ENCODE results near the gene TAF3. TPM values are rescaled to one million over a fixed set of nuclear protein-coding genes. Genes with fewer than 3 reads are reported as not detected.

Gene TAF3
- total and polyA plus RNA-seq, 7 donors: 3.0 to 12.2 (median 5.2) TPM

GRCh38 chr10:7787150-7787856, 31.0 kb upstream of the TAF3 start:
- H3K4me1 ChIP-seq: peaks cover 0 to 57% (median 43%) of the 10 kb centered on the region in 4 donors

DNA sequence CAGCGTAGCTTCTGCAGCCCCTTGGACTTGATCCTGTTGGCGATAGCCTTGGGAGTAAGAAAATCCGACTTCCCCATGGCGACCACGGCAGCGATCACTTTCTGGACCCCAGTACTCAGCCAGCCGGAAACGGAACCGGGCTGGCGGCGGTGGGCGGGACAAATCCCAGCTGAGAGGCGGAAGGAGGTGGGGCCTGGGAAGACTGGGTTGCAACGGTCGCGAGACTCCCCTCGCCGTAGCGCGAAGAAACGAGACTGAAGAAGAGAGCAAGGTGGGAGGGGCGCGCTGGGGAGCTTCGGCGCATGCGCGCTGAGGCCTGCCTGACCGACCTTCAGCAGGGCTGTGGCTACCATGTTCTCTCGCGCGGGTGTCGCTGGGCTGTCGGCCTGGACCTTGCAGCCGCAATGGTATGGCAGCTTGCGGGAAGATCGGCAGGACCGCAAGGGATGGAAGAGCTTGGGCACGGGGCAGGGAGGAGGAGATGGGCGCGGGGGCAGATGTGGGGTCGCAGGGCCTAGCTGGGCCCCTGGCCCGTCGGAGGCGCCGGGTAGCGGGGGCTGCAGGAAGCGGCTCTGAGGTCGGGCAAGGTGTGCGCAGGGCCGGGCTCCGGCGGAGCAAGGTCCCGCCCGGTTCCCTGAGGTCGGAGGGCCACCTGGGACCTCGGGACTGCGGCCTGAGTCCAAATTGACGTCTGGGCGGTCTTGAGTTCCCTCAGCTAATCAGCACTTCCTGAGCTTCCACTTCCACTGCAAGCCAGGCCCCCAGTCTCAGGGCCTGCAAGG, 30.3 kb upstream of the TAF3 start, which contains the start of the genes ATP5F1C and KIN:
Gene ATP5F1C, plus strand, starts transcription at position 321 of the 782 bp plus-strand sequence. Its CDS starts 31 bp downstream, at position 352.
Gene KIN, minus strand, starts transcription at position 137 of the 782 bp plus-strand sequence. Its CDS starts 60 bp downstream, at position 77.
- Histone ChIP-seq H3K27ac (peak within 1 kb of the TSS; percentile 87 to 91 (median 88)), H3K4me3 (peak within 1 kb of the TSS; percentile 83 to 94 (median 91)), H3K36me3 (no peaks in the 10 kb centered on the region), H3K9me3 (no peaks in the 10 kb centered on the region), H3K4me1 (peaks cover 0 to 64% (median 48%) of the 10 kb centered on the region in 4 donors), H3K27me3 (no peaks in the 10 kb centered on the region)
- WGBS, 2 donors: 0% methylated on average over 59 of the region's 59 CpGs
- intact Hi-C loops (cut with DNase I): loop anchor here (2.0 to 10.0 kb wide), 4 partner anchors 31 to 1893 kb away; partner anchors contain the start of genes FBH1 and TAF3
- DNase-seq: peak; percentile 98
- TF ChIP-seq CTCF (IDR thresholded peaks at IDR 0.05): no peak
- TF ChIP-seq EP300 (IDR thresholded peaks at IDR 0.05): no peak
- peak; percentile 76 to 84 for TF ChIP-seq POLR2A (IDR thresholded peaks at IDR 0.05)
- TF ChIP-seq POLR2AphosphoS5 (IDR thresholded peaks at IDR 0.05): peak; percentile 85 to 97 (median 95)

More at GRCh38 chr10:7787150-7787856, 31.0 kb upstream of the TAF3 start:
- H3K27ac ChIP-seq: peak overlapping the region; percentile 87 to 91 (median 88)
- no peaks in the 10 kb centered on the region for H3K9me3 ChIP-seq
- intact Hi-C loops (cut with DNase I): loop anchor here (10.0 kb wide), 3 partner anchors 103 to 1893 kb away; partner anchors contain the start of gene FBH1
- no peaks in the 10 kb centered on the region for H3K27me3 ChIP-seq
- TF ChIP-seq CTCF (IDR thresholded peaks at IDR 0.05) (no peak), POLR2AphosphoS5 (IDR thresholded peaks at IDR 0.05) (no peak), POLR2A (IDR thresholded peaks at IDR 0.05) (no peak), EP300 (IDR thresholded peaks at IDR 0.05) (no peak)
- peaks cover 0 to 6% (median 0%) of the 10 kb centered on the region in 4 donors for H3K36me3 ChIP-seq
- 2 to 3% methylated on average over 26 of the region's 26 CpGs for WGBS, 2 donors
- DNase-seq: no peak
- H3K4me3 ChIP-seq: peak overlapping the region; percentile 83 to 94 (median 91)

- intact Hi-C loops (cut with DNase I): loop anchor here (2.0 to 10.0 kb wide), 4 partner anchors 30 to 1894 kb away; partner anchors contain the start of genes FBH1 and TAF3
- H3K4me3 ChIP-seq: peak overlapping the region; percentile 83 to 94 (median 91)
- peak overlapping the region; percentile 87 to 91 (median 88) for H3K27ac ChIP-seq
- no peaks in the 10 kb centered on the region for H3K36me3 ChIP-seq
- DNase-seq: no peak
- TF ChIP-seq EP300 (IDR thresholded peaks at IDR 0.05): no peak
- no peak for TF ChIP-seq POLR2A (IDR thresholded peaks at IDR 0.05)
- no peak for TF ChIP-seq POLR2AphosphoS5 (IDR thresholded peaks at IDR 0.05)
- TF ChIP-seq CTCF (IDR thresholded peaks at IDR 0.05): no peak
- H3K4me1 ChIP-seq: peaks cover 0 to 71% (median 50%) of the 10 kb centered on the region in 4 donors
- WGBS, 2 donors: 1 to 3% methylated on average over 25 of the region's 25 CpGs
- H3K9me3 ChIP-seq: no peaks in the 10 kb centered on the region
- H3K27me3 ChIP-seq: no peaks in the 10 kb centered on the region
Observed at GRCh38 chr10:7788639-7789286, 29.5 kb upstream of the TAF3 start.

DNA sequence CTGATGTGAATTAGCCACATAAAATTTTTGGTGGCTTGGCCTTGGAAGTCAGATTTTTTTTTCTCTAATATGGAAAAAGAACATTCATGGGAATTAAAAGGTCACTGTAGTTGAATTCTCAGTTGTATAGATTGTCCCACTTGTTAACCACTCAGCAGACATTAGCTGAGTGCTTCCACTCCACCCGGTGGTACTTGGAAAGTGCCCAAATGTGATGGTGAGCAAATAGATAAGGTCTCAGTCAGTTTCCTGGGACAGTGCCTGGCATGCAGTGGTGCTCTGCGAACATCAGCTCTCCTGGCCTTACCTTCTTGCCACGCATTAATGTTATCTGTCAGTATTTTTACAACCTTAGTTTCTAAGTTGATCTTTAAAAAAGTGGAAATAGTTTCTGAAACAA, 28.9 kb upstream of the TAF3 start:
- H3K27ac ChIP-seq: peak overlapping the region in 2 of 4 donors; percentile 87 to 89
- no peaks in the 10 kb centered on the region for H3K27me3 ChIP-seq
- 15 to 45% methylated on average over 3 of the region's 3 CpGs for WGBS, 2 donors
- TF ChIP-seq CTCF (IDR thresholded peaks at IDR 0.05): no peak
- no peak for TF ChIP-seq POLR2A (IDR thresholded peaks at IDR 0.05)
- TF ChIP-seq EP300 (IDR thresholded peaks at IDR 0.05): no peak
- no peak for TF ChIP-seq POLR2AphosphoS5 (IDR thresholded peaks at IDR 0.05)
- no peaks in the 10 kb centered on the region for H3K36me3 ChIP-seq
- no peaks in the 10 kb centered on the region for H3K9me3 ChIP-seq
- intact Hi-C loops (cut with DNase I): loop anchor here (2.0 to 10.0 kb wide), 4 partner anchors 29 to 1895 kb away; partner anchors contain the start of genes FBH1 and TAF3
- DNase-seq: no peak
- H3K4me3 ChIP-seq: peak overlapping the region in 3 of 4 donors; percentile 83 to 91 (median 91)
- H3K4me1 ChIP-seq: peaks cover 0 to 71% (median 52%) of the 10 kb centered on the region in 4 donors
